Measurements from ENCODE around the gene GRB7.

The GRB7 gene

DNA sequence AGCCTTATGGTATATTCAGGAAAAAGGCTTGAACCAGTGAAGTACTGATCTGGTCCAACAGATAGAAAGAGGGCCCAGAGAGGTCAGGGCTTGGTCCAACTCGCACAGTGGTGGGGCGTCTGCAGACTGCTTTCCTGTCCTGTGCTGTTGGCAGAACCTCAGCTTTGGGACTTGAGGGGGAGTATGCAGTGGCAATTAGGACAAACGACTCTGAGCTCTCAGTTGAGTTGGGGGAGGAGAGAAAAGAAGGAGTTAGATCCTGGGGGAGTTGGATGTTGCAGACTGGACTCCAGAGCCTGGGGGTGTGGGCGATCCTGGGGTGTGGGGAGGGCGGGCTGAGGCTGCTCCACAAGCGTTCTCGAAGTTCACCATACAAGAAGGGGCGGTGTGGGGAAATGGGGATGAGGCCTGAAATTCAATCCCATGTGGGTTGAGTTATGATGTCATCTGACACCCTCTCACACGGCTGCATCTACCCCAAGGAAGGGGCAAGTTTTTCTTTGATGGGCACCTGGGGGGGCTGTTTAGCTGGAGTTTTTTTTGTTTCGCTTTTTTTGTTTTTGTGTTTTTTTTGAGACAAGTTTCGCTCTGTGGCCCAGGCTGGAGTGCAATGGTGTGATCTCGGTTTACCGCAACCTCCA lies 14.6 kb downstream of the GRB7 start:
- no peak overlapping the region for H3K18ac ChIP-seq (ENCODE audit: low read length)
- peak overlapping the region; percentile 19 for H3K9ac ChIP-seq (ENCODE audit: low read length)
- no peaks in the 10 kb centered on the region for H3K79me2 ChIP-seq (ENCODE audit: control insufficient read depth, insufficient read depth, low read length)
- H3K4me2 ChIP-seq (ENCODE audit: low read length) = no peak overlapping the region
- H3K27me3 ChIP-seq (ENCODE audit: insufficient read depth, low read length, poor library complexity) = no peaks in the 10 kb centered on the region
- H4K5ac ChIP-seq (ENCODE audit: low read length) = no peak overlapping the region
- no peaks in the 10 kb centered on the region for H3K79me1 ChIP-seq (ENCODE audit: low read length)
- no peak overlapping the region for H3K23ac ChIP-seq (ENCODE audit: low read length)
- no peaks in the 10 kb centered on the region for H3K36me3 ChIP-seq (ENCODE audit: control insufficient read depth, insufficient read depth, low read length)
- no peak overlapping the region for H2BK15ac ChIP-seq (replicated peaks; ENCODE audit: low read depth)
- no peak overlapping the region for H2BK120ac ChIP-seq (ENCODE audit: low read depth, low read length)
- no peak overlapping the region for H4K8ac ChIP-seq (ENCODE audit: low read depth, low read length)
- H3K4ac ChIP-seq (ENCODE audit: low read depth, low read length) = no peak overlapping the region
- DNase-seq = no peak
- no peak overlapping the region for H3K4me3 ChIP-seq (ENCODE audit: low read length)
- no peak overlapping the region for H3K27ac ChIP-seq (ENCODE audit: low read depth, low read length)
- no CpG with 5 or more reads among the region's 13 CpGs for WGBS (ENCODE audit: extremely low coverage, insufficient coverage, low lambda C conversion rate)
- peaks cover 4% of the 10 kb centered on the region for H3K4me1 ChIP-seq (ENCODE audit: control insufficient read depth, low read depth, low read length)
- H3K56ac ChIP-seq (ENCODE audit: low read length) = peak overlapping the region; percentile 42
- H2BK5ac ChIP-seq (ENCODE audit: low read length) = no peak overlapping the region
- H2AK5ac ChIP-seq (ENCODE audit: low read length) = no peak overlapping the region

DNA sequence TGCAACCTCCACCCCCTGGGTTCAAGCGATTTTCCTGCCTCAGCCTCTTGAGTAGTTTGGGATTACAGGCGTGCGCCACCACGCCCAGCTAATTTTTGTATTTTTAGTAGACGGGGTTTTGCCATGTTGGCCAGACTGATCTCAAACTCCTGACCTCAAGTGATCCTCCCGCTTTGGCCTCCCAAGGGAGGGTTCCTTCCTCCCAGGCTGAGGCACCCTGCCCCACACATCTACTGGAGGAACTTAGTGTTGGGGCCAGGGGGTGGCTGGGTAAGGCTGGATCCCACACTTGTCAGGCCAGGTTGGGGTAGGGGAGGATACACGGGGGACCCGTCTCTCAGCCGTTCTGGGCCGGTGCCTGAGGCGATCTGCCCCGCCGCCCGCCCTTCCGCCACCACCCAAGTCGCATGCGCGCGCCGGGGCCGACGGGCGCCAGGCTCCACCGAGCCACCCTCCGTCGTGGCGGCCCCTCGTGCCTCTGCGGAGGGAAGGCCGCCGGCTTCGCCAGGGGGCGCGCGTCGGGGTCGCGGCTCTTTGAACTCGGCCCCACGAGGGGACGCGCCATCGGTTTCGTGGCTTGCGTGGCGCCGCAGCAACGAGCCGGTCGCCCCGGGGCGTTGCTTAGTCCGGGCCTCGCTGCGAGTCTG lies 15.9 kb downstream of the GRB7 start:
- H3K36me3 ChIP-seq (ENCODE audit: control insufficient read depth, insufficient read depth, low read length) = no peaks in the 10 kb centered on the region
- no peak overlapping the region for H2BK15ac ChIP-seq (replicated peaks; ENCODE audit: low read depth)
- H4K5ac ChIP-seq (ENCODE audit: low read length) = no peak overlapping the region
- H3K4me1 ChIP-seq (ENCODE audit: control insufficient read depth, low read depth, low read length) = peaks cover 4% of the 10 kb centered on the region
- H3K4me3 ChIP-seq (ENCODE audit: low read length) = peak overlapping the region; percentile 5
- peak overlapping the region; percentile 74 for H3K9ac ChIP-seq (ENCODE audit: low read length)
- H3K4ac ChIP-seq (ENCODE audit: low read depth, low read length) = peak overlapping the region; percentile 45
- H2AK5ac ChIP-seq (ENCODE audit: low read length) = no peak overlapping the region
- peak; percentile 41 for DNase-seq
- H3K23ac ChIP-seq (ENCODE audit: low read length) = peak overlapping the region; percentile 59
- WGBS (ENCODE audit: extremely low coverage, insufficient coverage, low lambda C conversion rate) = no CpG with 5 or more reads among the region's 55 CpGs
- peak overlapping the region; percentile 92 for H3K56ac ChIP-seq (ENCODE audit: low read length)
- H3K4me2 ChIP-seq (ENCODE audit: low read length) = peak overlapping the region; percentile 58
- H3K79me1 ChIP-seq (ENCODE audit: low read length) = no peaks in the 10 kb centered on the region
- no peaks in the 10 kb centered on the region for H3K27me3 ChIP-seq (ENCODE audit: insufficient read depth, low read length, poor library complexity)
- H2BK120ac ChIP-seq (ENCODE audit: low read depth, low read length) = no peak overlapping the region
- H3K18ac ChIP-seq (ENCODE audit: low read length) = peak overlapping the region; percentile 5
- H2BK5ac ChIP-seq (ENCODE audit: low read length) = peak overlapping the region; percentile 39
- H3K79me2 ChIP-seq (ENCODE audit: control insufficient read depth, insufficient read depth, low read length) = no peaks in the 10 kb centered on the region
- H4K8ac ChIP-seq (ENCODE audit: low read depth, low read length) = no peak overlapping the region
- H3K27ac ChIP-seq (ENCODE audit: low read depth, low read length) = no peak overlapping the region

DNA sequence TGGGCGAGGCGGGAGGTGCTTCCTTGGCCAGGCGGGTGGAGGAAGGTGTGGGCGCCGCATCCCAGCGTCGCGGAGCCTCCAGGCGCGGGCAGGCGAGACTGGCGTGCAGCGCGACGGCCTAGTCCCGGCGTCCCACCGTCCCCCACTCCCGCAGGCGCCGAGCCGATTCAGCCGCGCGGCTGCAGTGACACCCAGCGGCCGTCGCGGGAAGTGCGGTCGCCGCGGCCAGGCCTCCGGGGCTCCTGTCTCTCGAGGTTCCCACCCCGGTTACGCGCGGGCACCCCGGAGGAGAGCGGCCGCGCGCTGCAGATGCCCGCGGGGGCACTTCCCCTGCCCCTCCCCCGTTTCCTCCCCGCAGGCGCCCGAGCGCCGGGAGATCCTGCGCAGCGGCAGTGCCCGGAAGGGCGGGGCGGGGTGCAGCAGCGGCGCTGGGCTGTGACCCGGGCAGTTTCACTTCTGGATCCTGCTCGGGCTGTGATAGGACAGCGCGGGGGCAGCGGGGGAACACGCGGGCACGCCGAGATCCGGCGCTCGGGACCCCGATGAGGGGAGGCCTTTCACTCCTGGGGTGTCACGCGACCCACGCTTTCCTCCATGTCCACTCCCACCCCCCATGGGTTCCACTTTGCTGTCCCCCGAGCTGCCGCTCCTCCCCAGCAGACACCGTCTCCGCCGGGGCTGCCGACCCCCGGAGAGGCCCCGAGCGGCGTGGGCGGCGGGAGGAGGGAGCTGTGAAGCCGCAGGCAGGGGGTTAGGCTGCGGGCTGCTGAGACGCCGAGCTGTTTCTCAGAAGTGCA lies 16.6 kb downstream of the GRB7 start:
- peak overlapping the region; percentile 74 for H3K9ac ChIP-seq (ENCODE audit: low read length)
- peak; percentile 76 for DNase-seq
- H4K8ac ChIP-seq (ENCODE audit: low read depth, low read length) = no peak overlapping the region
- no peak overlapping the region for H2AK5ac ChIP-seq (ENCODE audit: low read length)
- no peak overlapping the region for H2BK15ac ChIP-seq (replicated peaks; ENCODE audit: low read depth)
- peak overlapping the region; percentile 92 for H3K56ac ChIP-seq (ENCODE audit: low read length)
- H3K79me2 ChIP-seq (ENCODE audit: control insufficient read depth, insufficient read depth, low read length) = no peaks in the 10 kb centered on the region
- H3K23ac ChIP-seq (ENCODE audit: low read length) = peak overlapping the region; percentile 80
- peak overlapping the region; percentile 39 for H2BK5ac ChIP-seq (ENCODE audit: low read length)
- peak overlapping the region; percentile 45 for H3K4ac ChIP-seq (ENCODE audit: low read depth, low read length)
- H3K4me3 ChIP-seq (ENCODE audit: low read length) = peak overlapping the region; percentile 53
- peak overlapping the region; percentile 74 for H3K4me2 ChIP-seq (ENCODE audit: low read length)
- H2BK120ac ChIP-seq (ENCODE audit: low read depth, low read length) = no peak overlapping the region
- WGBS (ENCODE audit: extremely low coverage, insufficient coverage, low lambda C conversion rate) = no CpG with 5 or more reads among the region's 91 CpGs
- H3K4me1 ChIP-seq (ENCODE audit: control insufficient read depth, low read depth, low read length) = peaks cover 4% of the 10 kb centered on the region
- no peaks in the 10 kb centered on the region for H3K79me1 ChIP-seq (ENCODE audit: low read length)
- no peaks in the 10 kb centered on the region for H3K27me3 ChIP-seq (ENCODE audit: insufficient read depth, low read length, poor library complexity)
- no peaks in the 10 kb centered on the region for H3K36me3 ChIP-seq (ENCODE audit: control insufficient read depth, insufficient read depth, low read length)
- peak overlapping the region; percentile 14 for H3K27ac ChIP-seq (ENCODE audit: low read depth, low read length)
- peak overlapping the region; percentile 75 for H3K18ac ChIP-seq (ENCODE audit: low read length)
- H4K5ac ChIP-seq (ENCODE audit: low read length) = no peak overlapping the region

DNA sequence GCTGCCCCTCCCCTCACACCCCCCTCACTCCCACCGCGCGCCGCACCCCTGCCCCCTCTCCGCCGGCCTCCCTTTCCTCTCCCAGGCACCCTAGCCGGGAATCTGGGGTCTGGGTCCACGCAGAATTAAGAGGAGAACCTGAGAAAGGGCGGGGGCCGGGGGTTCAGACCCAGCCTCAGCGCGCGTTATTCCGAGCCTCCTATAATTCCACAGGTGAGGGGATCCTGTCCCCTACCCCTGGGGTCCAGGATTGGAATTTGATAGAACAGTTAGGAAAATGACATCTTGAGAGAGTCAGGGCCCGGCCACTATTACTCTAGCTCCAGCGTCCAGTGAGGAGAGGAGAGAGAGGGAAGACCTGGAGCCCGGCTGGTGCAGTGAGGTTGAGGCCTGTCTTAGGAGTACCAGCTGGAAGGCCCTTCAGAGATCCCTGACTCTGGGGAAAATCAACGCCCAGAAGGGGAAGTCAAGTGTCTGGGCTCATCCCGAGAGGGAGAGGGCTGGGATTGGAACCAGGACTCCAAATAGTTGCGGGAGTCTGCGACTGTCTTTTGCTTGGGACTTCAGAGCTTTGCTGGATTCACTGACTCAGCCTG lies 17.3 kb downstream of the GRB7 start:
- WGBS (ENCODE audit: extremely low coverage, insufficient coverage, low lambda C conversion rate) = no CpG with 5 or more reads among the region's 21 CpGs

DNA sequence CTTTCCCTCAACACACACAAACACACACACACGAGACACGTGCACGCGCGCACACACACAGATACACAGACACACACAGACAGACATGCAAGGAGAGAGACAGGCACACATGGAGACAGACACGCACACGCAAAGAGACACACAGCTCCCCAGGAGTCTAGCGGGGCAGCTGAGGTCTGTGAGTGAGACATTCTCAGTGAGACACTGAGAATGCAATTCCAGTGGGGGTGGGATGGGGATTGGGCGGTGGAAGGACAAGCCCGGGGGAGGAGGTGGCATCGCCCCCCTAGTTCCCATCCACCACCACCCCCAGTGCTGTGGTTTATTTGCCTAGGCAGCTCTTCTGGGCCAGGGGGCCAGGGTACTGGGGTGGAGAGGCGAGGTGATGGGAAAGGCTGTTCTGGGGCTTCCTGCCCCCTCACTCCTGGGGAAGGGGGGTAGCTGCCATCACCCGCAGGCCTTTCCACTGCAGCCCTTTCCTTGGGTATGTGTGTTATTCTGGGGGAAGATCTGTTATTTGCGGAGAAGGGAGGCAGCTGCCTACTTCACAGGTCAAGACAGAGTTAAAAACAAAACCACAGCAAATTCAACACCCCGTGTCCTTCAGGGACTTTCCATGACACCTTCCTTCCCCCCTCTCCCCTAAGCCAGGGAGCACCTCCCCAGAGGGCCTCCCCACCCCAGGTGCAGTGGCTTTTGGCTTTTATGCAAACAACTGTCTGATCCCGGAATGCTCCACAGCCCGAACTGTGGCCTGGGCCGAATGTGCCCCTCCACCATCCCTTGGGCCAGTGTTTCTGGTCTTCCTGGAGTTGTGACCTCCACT lies 18.0 kb downstream of the GRB7 start:
- H3K79me1 ChIP-seq (ENCODE audit: low read length) = no peaks in the 10 kb centered on the region
- H2BK120ac ChIP-seq (ENCODE audit: low read depth, low read length) = no peak overlapping the region
- no peak overlapping the region for H3K27ac ChIP-seq (ENCODE audit: low read depth, low read length)
- peak overlapping the region; percentile 15 for H3K9ac ChIP-seq (ENCODE audit: low read length)
- H4K8ac ChIP-seq (ENCODE audit: low read depth, low read length) = no peak overlapping the region
- peaks cover 4% of the 10 kb centered on the region for H3K4me1 ChIP-seq (ENCODE audit: control insufficient read depth, low read depth, low read length)
- no peak overlapping the region for H3K18ac ChIP-seq (ENCODE audit: low read length)
- no peak overlapping the region for H2BK15ac ChIP-seq (replicated peaks; ENCODE audit: low read depth)
- H3K4ac ChIP-seq (ENCODE audit: low read depth, low read length) = no peak overlapping the region
- H2BK5ac ChIP-seq (ENCODE audit: low read length) = no peak overlapping the region
- H3K36me3 ChIP-seq (ENCODE audit: control insufficient read depth, insufficient read depth, low read length) = no peaks in the 10 kb centered on the region
- no peaks in the 10 kb centered on the region for H3K79me2 ChIP-seq (ENCODE audit: control insufficient read depth, insufficient read depth, low read length)
- no peak overlapping the region for H4K5ac ChIP-seq (ENCODE audit: low read length)
- no peaks in the 10 kb centered on the region for H3K27me3 ChIP-seq (ENCODE audit: insufficient read depth, low read length, poor library complexity)
- H3K56ac ChIP-seq (ENCODE audit: low read length) = peak overlapping the region; percentile 68
- H3K4me3 ChIP-seq (ENCODE audit: low read length) = no peak overlapping the region
- H2AK5ac ChIP-seq (ENCODE audit: low read length) = no peak overlapping the region
- no peak overlapping the region for H3K23ac ChIP-seq (ENCODE audit: low read length)
- no CpG with 5 or more reads among the region's 18 CpGs for WGBS (ENCODE audit: extremely low coverage, insufficient coverage, low lambda C conversion rate)
- no peak for DNase-seq
- H3K4me2 ChIP-seq (ENCODE audit: low read length) = no peak overlapping the region

More for the DNA sequence above, 17.3 kb downstream of the GRB7 start:
- no peak overlapping the region for H2BK15ac ChIP-seq (replicated peaks; ENCODE audit: low read depth)
- H2AK5ac ChIP-seq (ENCODE audit: low read length) = no peak overlapping the region
- H3K9ac ChIP-seq (ENCODE audit: low read length) = peak overlapping the region; percentile 74
- H4K8ac ChIP-seq (ENCODE audit: low read depth, low read length) = no peak overlapping the region
- no peak overlapping the region for H3K4me3 ChIP-seq (ENCODE audit: low read length)
- H4K5ac ChIP-seq (ENCODE audit: low read length) = no peak overlapping the region
- peaks cover 4% of the 10 kb centered on the region for H3K4me1 ChIP-seq (ENCODE audit: control insufficient read depth, low read depth, low read length)
- H3K56ac ChIP-seq (ENCODE audit: low read length) = peak overlapping the region; percentile 92
- H3K79me2 ChIP-seq (ENCODE audit: control insufficient read depth, insufficient read depth, low read length) = no peaks in the 10 kb centered on the region
- no peak overlapping the region for H3K23ac ChIP-seq (ENCODE audit: low read length)
- H3K27me3 ChIP-seq (ENCODE audit: insufficient read depth, low read length, poor library complexity) = no peaks in the 10 kb centered on the region
- no peak overlapping the region for H3K4ac ChIP-seq (ENCODE audit: low read depth, low read length)
- no peak overlapping the region for H2BK120ac ChIP-seq (ENCODE audit: low read depth, low read length)
- no peak overlapping the region for H3K4me2 ChIP-seq (ENCODE audit: low read length)
- peak; percentile 66 for DNase-seq
- H3K18ac ChIP-seq (ENCODE audit: low read length) = peak overlapping the region; percentile 75
- H3K79me1 ChIP-seq (ENCODE audit: low read length) = no peaks in the 10 kb centered on the region
- peak overlapping the region; percentile 33 for H3K27ac ChIP-seq (ENCODE audit: low read depth, low read length)
- no peaks in the 10 kb centered on the region for H3K36me3 ChIP-seq (ENCODE audit: control insufficient read depth, insufficient read depth, low read length)
- H2BK5ac ChIP-seq (ENCODE audit: low read length) = no peak overlapping the region

Data from mesendoderm (in vitro differentiated cells).